DMS53 (cell line): Measurements from ENCODE around the gene ARHGAP27.
"Not testable (repeated sequence)": the region's sequence is repeated elsewhere in the genome, so short reads cannot be mapped to it uniquely, and the experiment has no call there.

Experiments used
- DNase-seq: peaks from one replicate; lab custom pipeline; 2025; lab: John Stamatoyannopoulos, UW

Gene ARHGAP27

DNA sequence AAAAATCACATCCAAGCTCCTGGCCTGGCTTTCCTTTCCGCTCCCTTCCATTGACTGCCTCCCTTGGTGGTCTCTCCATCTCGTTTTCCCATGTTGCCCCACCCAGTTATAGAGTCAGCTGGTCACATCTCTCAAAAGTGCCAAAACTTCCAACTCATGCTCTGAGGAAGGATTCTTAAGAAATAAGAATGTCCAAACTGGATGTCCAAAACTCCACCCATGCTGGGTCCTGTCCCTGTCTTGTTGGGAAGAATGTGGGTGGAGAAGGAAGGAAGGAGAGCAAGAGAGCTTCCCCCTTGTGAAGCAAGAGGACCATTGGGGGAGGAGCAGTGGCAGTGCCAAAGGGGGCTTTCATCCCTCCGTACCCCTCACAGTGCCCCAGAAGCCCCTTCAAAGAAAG lies 71.2 kb downstream of the ARHGAP27 start:
- DNase-seq = no peak

GRCh38 chr17:45357364-45357997 lies 75.2 kb downstream of the ARHGAP27 start:
- DNase-seq = no peak

DNA sequence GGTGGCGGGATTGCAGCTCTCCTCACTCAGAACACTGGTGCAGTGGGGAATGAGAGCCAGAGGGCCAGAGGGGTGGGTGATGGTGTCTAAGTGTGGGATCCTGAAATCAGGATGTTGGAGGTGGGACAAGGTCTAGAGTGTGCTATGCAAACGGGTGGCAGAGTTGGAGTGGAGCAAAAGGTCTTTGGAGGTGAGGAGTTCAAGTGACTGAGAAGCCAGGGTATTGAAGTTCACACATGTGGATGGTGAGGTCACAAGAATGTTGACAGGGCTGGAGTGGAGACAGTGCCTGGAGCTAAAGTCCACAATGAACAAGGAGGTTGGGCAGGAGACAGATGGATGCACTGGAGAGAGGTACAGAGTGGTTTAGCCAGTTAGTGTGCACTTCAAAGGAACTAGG lies 77.6 kb downstream of the ARHGAP27 start:
- peak; percentile 77 for DNase-seq

DNA sequence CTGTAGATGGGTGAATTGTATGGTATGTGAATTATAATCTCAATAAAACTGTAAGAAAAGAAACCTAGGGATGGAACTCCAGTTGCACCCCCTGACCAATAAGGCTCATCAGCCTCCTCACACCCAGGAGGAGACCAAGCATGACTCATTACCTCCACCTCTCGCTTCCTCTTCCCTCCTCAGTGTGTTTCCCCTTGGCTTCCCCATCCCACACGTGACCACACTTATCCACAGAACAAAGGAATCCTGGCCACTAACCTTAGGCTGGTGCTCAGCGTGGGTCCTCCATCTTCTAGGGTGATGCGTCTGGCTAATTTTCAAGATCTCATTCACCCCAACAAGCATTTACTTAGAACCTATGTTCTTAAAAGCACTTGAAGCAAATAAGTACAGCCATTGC lies 79.6 kb downstream of the ARHGAP27 start:
- DNase-seq = no peak

- DNase-seq = no peak
Observed at GRCh38 chr17:45351831-45352230, 80.8 kb downstream of the ARHGAP27 start.

DNA sequence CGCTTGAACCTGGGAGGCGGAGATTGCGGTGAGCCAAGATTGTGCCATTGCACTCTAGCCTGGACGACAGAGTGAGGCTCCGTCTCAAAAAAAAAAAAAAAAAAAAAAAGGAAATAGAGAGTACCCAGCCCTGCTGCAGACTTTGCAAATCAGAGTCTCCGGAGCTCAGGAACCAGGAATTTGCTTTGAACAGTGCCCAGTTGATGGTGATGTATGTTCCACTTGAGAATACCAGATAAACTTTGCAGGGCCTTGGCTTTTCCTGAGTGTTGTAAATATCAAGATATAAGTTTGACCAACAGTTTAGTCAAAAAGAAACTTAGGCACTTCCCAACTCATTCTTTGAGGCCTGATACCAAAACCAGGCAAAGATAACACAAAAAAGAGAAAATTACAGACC lies 85.2 kb downstream of the ARHGAP27 start:
- DNase-seq = no peak

- DNase-seq = no peak
Observed at GRCh38 chr17:45346216-45347015, 86.3 kb downstream of the ARHGAP27 start.

GRCh38 chr17:45345554-45346215 lies 87.0 kb downstream of the ARHGAP27 start:
- DNase-seq = no peak

- no peak for DNase-seq
Observed at GRCh38 chr17:45345246-45345553, 87.5 kb downstream of the ARHGAP27 start.

- not testable (repeated sequence) for DNase-seq
Observed at GRCh38 chr17:45343967-45344664, 88.6 kb downstream of the ARHGAP27 start.
